Vagina (tissue), 2 donors: ENCODE data around the gene ZBTB21. TPM values are rescaled to one million over a fixed set of nuclear protein-coding genes. Genes with fewer than 3 reads are reported as not detected.

ENCODE experiments used
- DNase-seq, 2 donors: peaks; one replicate each; pipeline ENCODE4 v3.0.0-alpha.2; 2017; ENCODE audit errors: extremely low spot score in 2 of 2
- H3K27ac ChIP-seq: fragments of 200-600 bp; sonication (generic); one replicate; pipeline ENCODE4 v1.5.1; 2019
- H3K27me3 ChIP-seq: fragments of 200-600 bp; sonication (generic); one replicate; pipeline ENCODE4 v1.5.1; 2019
- H3K36me3 ChIP-seq, 2 donors: fragments of 200-600 bp; sonication (generic); one replicate each; pipeline ENCODE4 v1.5.1; 2017 to 2019
- H3K4me1 ChIP-seq: fragments of 200-600 bp; sonication (generic); one replicate; pipeline ENCODE4 v1.5.1; 2019
- H3K4me3 ChIP-seq, 2 donors: fragments of 200-600 bp; sonication (generic); 1 replicate in 1 of 2; 2 replicates in 1 of 2; pipeline ENCODE4 v1.5.1; 2016 to 2019
- H3K9me3 ChIP-seq: fragments of 200-600 bp; sonication (generic); one replicate; pipeline ENCODE4 v1.5.1; 2019
- CTCF ChIP-seq, 3 experiments: fragments of 450-650 bp in 2 of 3; fragments of 200-600 bp in 1 of 3; sonication (generic) in 1 of 3; IDR thresholded peaks; one replicate each; pipeline ENCODE4 v1.5.1; 2017 to 2019; ENCODE audit warnings: antibody characterized with exemption in 3 of 3, mild to moderate bottlenecking in 2 of 3, moderate library complexity in 2 of 3
- POLR2A ChIP-seq, 2 donors: fragments of 450-650 bp; IDR thresholded peaks; one replicate each; pipeline ENCODE4 v1.6.1; 2017; ENCODE audit warnings: antibody characterized with exemption in 2 of 2, mild to moderate bottlenecking in 2 of 2, moderate library complexity in 2 of 2
- POLR2AphosphoS5 ChIP-seq, 2 donors: sonication (generic); formaldehyde crosslinking; IDR thresholded peaks; one replicate each; pipeline ENCODE4 v1.9.0; 2017; ENCODE audit warnings: antibody characterized with exemption in 2 of 2, mild to moderate bottlenecking in 2 of 2, low read depth in 1 of 2; ENCODE audit not compliant: insufficient read depth in 1 of 2
- intact Hi-C: fragments of 100-400 bp; cut with DNase I; formaldehyde crosslinking; loops from one replicate; pipeline ENCODE4 v1.15.1; 2023
- total RNA-seq: library from RNA; depleted of rRNA; stranded (reverse); fragments of >200 nt; gene quantifications from one replicate; pipeline ENCODE4 v1.2.3, GENCODE V29; 2016

ZBTB21 gene
- total RNA-seq, 1 donor from 2014 or later: 16.7 TPM

- Histone ChIP-seq H3K27me3 (no peaks in the 10 kb centered on the region), H3K9me3 (no peaks in the 10 kb centered on the region), H3K4me3 (no peak overlapping the region), H3K27ac (no peak overlapping the region), H3K36me3 (no peaks in the 10 kb centered on the region), H3K4me1 (peaks cover 12% of the 10 kb centered on the region)
- DNase-seq: no peak
- intact Hi-C loops: no loop called here
- TF ChIP-seq POLR2AphosphoS5 (IDR thresholded peaks at IDR 0.05; ENCODE audit: insufficient read depth in 1 of 2, low read depth in 1 of 2) (no peak), POLR2A (IDR thresholded peaks at IDR 0.05) (no peak), CTCF (IDR thresholded peaks at IDR 0.05) (no peak)
Measured at GRCh38 chr21:41980561-41980960, 29.6 kb downstream of the ZBTB21 start.

- peaks cover 9% of the 10 kb centered on the region for H3K4me1 ChIP-seq
- H3K27me3 ChIP-seq: no peaks in the 10 kb centered on the region
- H3K9me3 ChIP-seq: no peaks in the 10 kb centered on the region
- H3K36me3 ChIP-seq: no peaks in the 10 kb centered on the region
- intact Hi-C loops: no loop called here
- no peak overlapping the region for H3K4me3 ChIP-seq
- TF ChIP-seq POLR2A (IDR thresholded peaks at IDR 0.05): no peak
- TF ChIP-seq POLR2AphosphoS5 (IDR thresholded peaks at IDR 0.05; ENCODE audit: insufficient read depth in 1 of 2, low read depth in 1 of 2): no peak
- TF ChIP-seq CTCF (IDR thresholded peaks at IDR 0.05): no peak
- H3K27ac ChIP-seq: no peak overlapping the region
- peak in 1 of 2 donors; percentile 71 for DNase-seq
Measured at GRCh38 chr21:41979751-41980369, 30.3 kb downstream of the ZBTB21 start.

GRCh38 chr21:41979335-41979734 is 30.8 kb downstream of the ZBTB21 start:
- H3K4me1 ChIP-seq: peaks cover 11% of the 10 kb centered on the region
- TF ChIP-seq POLR2AphosphoS5 (IDR thresholded peaks at IDR 0.05; ENCODE audit: insufficient read depth in 1 of 2, low read depth in 1 of 2): no peak
- no peak for TF ChIP-seq POLR2A (IDR thresholded peaks at IDR 0.05)
- no peak for TF ChIP-seq CTCF (IDR thresholded peaks at IDR 0.05)
- no peaks in the 10 kb centered on the region for H3K36me3 ChIP-seq
- no peak for DNase-seq
- intact Hi-C loops: no loop called here
- no peaks in the 10 kb centered on the region for H3K9me3 ChIP-seq
- no peaks in the 10 kb centered on the region for H3K27me3 ChIP-seq
- no peak overlapping the region for H3K4me3 ChIP-seq
- no peak overlapping the region for H3K27ac ChIP-seq

GRCh38 chr21:41977034-41977950 is 32.9 kb downstream of the ZBTB21 start:
- Histone ChIP-seq H3K4me1 (peaks cover 20% of the 10 kb centered on the region), H3K27me3 (no peaks in the 10 kb centered on the region), H3K4me3 (no peak overlapping the region), H3K36me3 (no peaks in the 10 kb centered on the region), H3K27ac (no peak overlapping the region), H3K9me3 (no peaks in the 10 kb centered on the region)
- TF ChIP-seq POLR2AphosphoS5 (IDR thresholded peaks at IDR 0.05; ENCODE audit: insufficient read depth in 1 of 2, low read depth in 1 of 2) (no peak), POLR2A (IDR thresholded peaks at IDR 0.05) (no peak), CTCF (IDR thresholded peaks at IDR 0.05) (no peak)
- DNase-seq: peak in 1 of 2 donors; percentile 64
- intact Hi-C loops: no loop called here

GRCh38 chr21:41976611-41977010 is 33.5 kb downstream of the ZBTB21 start:
- H3K4me1 ChIP-seq: peaks cover 20% of the 10 kb centered on the region
- no peak overlapping the region for H3K4me3 ChIP-seq
- H3K27ac ChIP-seq: no peak overlapping the region
- no peaks in the 10 kb centered on the region for H3K9me3 ChIP-seq
- H3K36me3 ChIP-seq: no peaks in the 10 kb centered on the region
- intact Hi-C loops: no loop called here
- no peak for DNase-seq
- no peak for TF ChIP-seq CTCF (IDR thresholded peaks at IDR 0.05)
- TF ChIP-seq POLR2AphosphoS5 (IDR thresholded peaks at IDR 0.05; ENCODE audit: insufficient read depth in 1 of 2, low read depth in 1 of 2): no peak
- no peak for TF ChIP-seq POLR2A (IDR thresholded peaks at IDR 0.05)
- no peaks in the 10 kb centered on the region for H3K27me3 ChIP-seq
